HepG2 (cell line): ENCODE measurements around the gene CHTF8. TPM values are rescaled to one million over a fixed set of nuclear protein-coding genes. Genes with fewer than 3 reads are reported as not detected.

Experiments
- CCAR2 ChIP-seq: fragments of 200-400 bp; formaldehyde crosslinking; optimal IDR thresholded peaks from 2 replicates; pipeline ENCODE3; 2018; ENCODE audit warnings: low read depth, mild to moderate bottlenecking, low read length, moderate library complexity
- EEA1 ChIP-seq: sonication (generic); formaldehyde crosslinking; IDR thresholded peaks from 2 replicates; pipeline ENCODE4 v1.5.1; 2020; ENCODE audit warnings: mild to moderate bottlenecking, missing genetic modification reagents, borderline replicate concordance
- HMG20B ChIP-seq: conservative IDR thresholded peaks from 2 replicates; pipeline ENCODE4 v1.6.1; 2016; ENCODE audit warnings: missing genetic modification reagents, missing compliant biosample characterization
- IKZF1 ChIP-seq: fragments of 450-650 bp; IDR thresholded peaks from 2 replicates; pipeline ENCODE4 v1.7.1; 2016
- MAFF ChIP-seq: IDR thresholded peaks from 2 replicates; pipeline ENCODE4 v1.6.1; 2011; ENCODE audit warnings: low read depth, low read length, improper control_type of control experiment
- MEIS1 ChIP-seq: sonication (generic); formaldehyde crosslinking; IDR thresholded peaks from 2 replicates; pipeline ENCODE4 v1.9.0; 2021; ENCODE audit warnings: mild to moderate bottlenecking, missing genetic modification reagents, moderate library complexity, borderline replicate concordance
- NFE2L2 ChIP-seq: fragments of 150-350 bp; IDR thresholded peaks from 2 replicates; pipeline ENCODE4 v1.6.1; 2014; ENCODE audit warnings: low read length
- POLR2AphosphoS2 ChIP-seq: IDR thresholded peaks from 2 replicates; pipeline ENCODE4 v1.6.1; 2011; ENCODE audit warnings: low read depth, low read length, improper control_type of control experiment
- RBM39 ChIP-seq: fragments of 200-400 bp; formaldehyde crosslinking; IDR thresholded peaks from one replicate; pipeline ENCODE4 v1.6.1; 2018; ENCODE audit warnings: antibody characterized with exemption, mild to moderate bottlenecking, low read depth, low read length; ENCODE audit not compliant: poor library complexity, severe bottlenecking
- SAP130 ChIP-seq: IDR thresholded peaks from 2 replicates; pipeline ENCODE4 v1.6.1; 2016; ENCODE audit warnings: low read depth
- THAP11 ChIP-seq: IDR thresholded peaks from 2 replicates; pipeline ENCODE4 v1.6.1; 2016; ENCODE audit warnings: missing biosample characterization, missing genetic modification reagents
- WIZ ChIP-seq: sonication (generic); formaldehyde crosslinking; IDR thresholded peaks from 2 replicates; pipeline ENCODE4 v1.5.1; 2020; ENCODE audit warnings: mild to moderate bottlenecking, missing genetic modification reagents
- ZNF282 ChIP-seq: fragments of 450-650 bp; IDR thresholded peaks from 2 replicates; pipeline ENCODE4 v1.6.1; 2018; ENCODE audit not compliant: partially characterized antibody
- ZNF333 ChIP-seq: sonication (generic); formaldehyde crosslinking; IDR thresholded peaks from 2 replicates; pipeline ENCODE4 v1.4.0; 2020; ENCODE audit warnings: mild to moderate bottlenecking, missing genetic modification reagents, borderline replicate concordance
- ZNF484 ChIP-seq: sonication (generic); formaldehyde crosslinking; IDR thresholded peaks from 2 replicates; pipeline ENCODE4 v1.5.1; 2020; ENCODE audit warnings: mild to moderate bottlenecking, low read depth, missing genetic modification reagents, borderline replicate concordance
- ZNF644 ChIP-seq: IDR thresholded peaks from 2 replicates; pipeline ENCODE4 v1.6.1; 2016; ENCODE audit warnings: low read depth
- polyA plus RNA-seq, 8 experiments: library from polyadenylated mRNA; depleted of rRNA in 3 of 8; stranded (reverse) in 7 of 8; unstranded in 1 of 8; fragments of >200 nt; fragmentation: Illumina TruSeq in 4 of 8; extraction: Trizol in 4 of 8; gene quantifications; 2 replicates each; pipeline versions ENCODE4 v1.2.1 to v1.2.3, GENCODE V29; 2011 to 2016; ENCODE audit warnings: low read depth in 4 of 8, missing spikeins in 1 of 8, mixed read lengths in 1 of 8; ENCODE audit not compliant: insufficient read depth in 1 of 8
- total RNA-seq, 5 experiments: library from RNA; depleted of rRNA; stranded (reverse); fragments of >200 nt; fragmentation: Illumina TruSeq; extraction: Trizol; gene quantifications; 2 replicates each; pipeline ENCODE4 v1.2.3, GENCODE V29; 2016; ENCODE audit warnings: low read depth in 1 of 5
- TF ChIP-seq, protein P1 (sequence below): IDR thresholded peaks from 2 replicates; pipeline ENCODE4 v1.6.1; 2016; ENCODE audit warnings: low read depth, control low read depth
- TF ChIP-seq, protein P2 (sequence below): sonication (generic); formaldehyde crosslinking; IDR thresholded peaks from 2 replicates; pipeline ENCODE4 v1.4.0; 2020; ENCODE audit warnings: mild to moderate bottlenecking, missing genetic modification reagents
- TF ChIP-seq, protein P3 (sequence below): sonication (generic); formaldehyde crosslinking; IDR thresholded peaks from 2 replicates; pipeline ENCODE4 v1.8.1; 2023; ENCODE audit warnings: mild to moderate bottlenecking, moderate library complexity, missing genetic modification reagents
- TF ChIP-seq, protein P4 (sequence below): sonication (generic); formaldehyde crosslinking; conservative IDR thresholded peaks from 2 replicates; pipeline ENCODE4 v1.4.0; 2020; ENCODE audit warnings: missing genetic modification reagents
- TF ChIP-seq, protein P5 (sequence below): sonication (generic); formaldehyde crosslinking; IDR thresholded peaks from 2 replicates; pipeline ENCODE4 v1.4.0; 2020; ENCODE audit warnings: missing genetic modification reagents, borderline replicate concordance

The CHTF8 gene
- total and polyA plus RNA-seq, 2 of the 13 experiments (the other 11 are each of a cell fraction or from before 2014, with no cell fraction given), result 37.2 to 67.5 TPM

DNA sequence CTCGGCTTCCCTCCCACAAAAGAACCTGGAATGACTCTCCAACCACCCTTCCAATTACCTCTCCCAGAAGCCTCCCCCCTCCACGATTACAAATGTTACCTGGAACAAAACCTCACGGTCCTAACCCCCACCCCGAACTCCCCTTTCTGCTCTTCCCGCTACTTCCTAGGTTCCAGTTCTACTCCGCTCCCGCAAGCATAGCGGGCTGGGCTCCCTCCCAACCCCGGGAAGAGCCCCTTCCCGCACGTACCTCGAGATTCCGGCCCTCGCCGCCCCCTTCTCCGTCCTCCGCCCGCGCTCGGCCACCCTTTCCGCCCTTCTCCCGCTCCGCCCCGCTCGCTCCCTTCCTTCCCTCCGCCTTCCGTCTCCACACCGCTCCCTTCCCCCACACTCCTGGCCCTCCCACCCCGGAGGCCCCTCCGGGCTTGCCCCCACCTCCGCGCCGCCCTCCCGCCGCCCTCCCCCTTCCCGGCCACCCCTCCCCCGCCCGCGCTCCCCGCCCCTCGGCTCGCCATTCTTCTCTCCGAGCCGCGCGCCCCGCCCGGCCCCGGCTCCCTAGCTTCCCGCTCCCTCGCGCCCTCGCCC, 457 bp downstream of the CHTF8 start (continued):
- TF ChIP-seq, protein P1, sequence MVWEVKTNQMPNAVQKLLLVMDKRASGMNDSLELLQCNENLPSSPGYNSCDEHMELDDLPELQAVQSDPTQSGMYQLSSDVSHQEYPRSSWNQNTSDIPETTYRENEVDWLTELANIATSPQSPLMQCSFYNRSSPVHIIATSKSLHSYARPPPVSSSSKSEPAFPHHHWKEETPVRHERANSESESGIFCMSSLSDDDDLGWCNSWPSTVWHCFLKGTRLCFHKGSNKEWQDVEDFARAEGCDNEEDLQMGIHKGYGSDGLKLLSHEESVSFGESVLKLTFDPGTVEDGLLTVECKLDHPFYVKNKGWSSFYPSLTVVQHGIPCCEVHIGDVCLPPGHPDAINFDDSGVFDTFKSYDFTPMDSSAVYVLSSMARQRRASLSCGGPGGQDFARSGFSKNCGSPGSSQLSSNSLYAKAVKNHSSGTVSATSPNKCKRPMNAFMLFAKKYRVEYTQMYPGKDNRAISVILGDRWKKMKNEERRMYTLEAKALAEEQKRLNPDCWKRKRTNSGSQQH, result no peak
- TF ChIP-seq SAP130 (CRISPR knock-in tag) (no peak), ZNF484 (CRISPR knock-in tag) (no peak), EEA1 (CRISPR knock-in tag) (0 out of 2 replicates have a peak, but pooled peaks have one; percentile 71), MAFF (no peak), WIZ (CRISPR knock-in tag) (no peak), ZNF644 (CRISPR knock-in tag) (no peak), RBM39 (no peak), THAP11 (CRISPR knock-in tag) (no peak; the same call in 1 of the 2 replicates), ZNF282 (peak; percentile 100), CCAR2 (no peak), HMG20B (CRISPR knock-in tag) (no peak), MEIS1 (CRISPR knock-in tag) (no peak), IKZF1 (no peak), POLR2AphosphoS2 (0 out of 2 replicates have a peak, but pooled peaks have one; percentile 6), ZNF333 (CRISPR knock-in tag) (no peak), NFE2L2 (no peak)
- TF ChIP-seq, protein P2, sequence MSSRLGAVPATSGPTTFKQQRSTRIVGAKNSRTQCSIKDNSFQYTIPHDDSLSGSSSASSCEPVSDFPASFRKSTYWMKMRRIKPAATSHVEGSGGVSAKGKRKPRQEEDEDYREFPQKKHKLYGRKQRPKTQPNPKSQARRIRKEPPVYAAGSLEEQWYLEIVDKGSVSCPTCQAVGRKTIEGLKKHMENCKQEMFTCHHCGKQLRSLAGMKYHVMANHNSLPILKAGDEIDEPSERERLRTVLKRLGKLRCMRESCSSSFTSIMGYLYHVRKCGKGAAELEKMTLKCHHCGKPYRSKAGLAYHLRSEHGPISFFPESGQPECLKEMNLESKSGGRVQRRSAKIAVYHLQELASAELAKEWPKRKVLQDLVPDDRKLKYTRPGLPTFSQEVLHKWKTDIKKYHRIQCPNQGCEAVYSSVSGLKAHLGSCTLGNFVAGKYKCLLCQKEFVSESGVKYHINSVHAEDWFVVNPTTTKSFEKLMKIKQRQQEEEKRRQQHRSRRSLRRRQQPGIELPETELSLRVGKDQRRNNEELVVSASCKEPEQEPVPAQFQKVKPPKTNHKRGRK (CRISPR knock-in tag), result no peak
- TF ChIP-seq, protein P3, sequence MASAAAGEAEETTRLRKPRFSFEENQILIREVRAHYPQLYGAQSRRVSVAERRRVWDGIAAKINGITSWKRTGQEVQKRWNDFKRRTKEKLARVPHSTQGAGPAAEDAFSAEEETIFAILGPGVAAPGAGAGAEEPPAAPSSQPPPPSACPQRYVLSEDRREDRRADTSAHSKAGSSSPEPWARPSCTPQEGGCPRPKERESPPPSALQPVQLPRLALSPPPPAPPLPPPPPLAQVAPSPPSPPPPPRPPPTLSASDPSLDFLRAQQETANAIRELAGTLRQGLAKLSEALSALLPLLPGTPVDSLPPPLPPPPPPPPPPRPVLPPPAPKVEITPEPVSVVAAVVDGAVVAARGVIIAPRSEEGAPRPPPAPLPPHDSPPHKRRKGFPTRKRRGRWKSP (CRISPR knock-in tag), result no peak
- TF ChIP-seq, protein P4, sequence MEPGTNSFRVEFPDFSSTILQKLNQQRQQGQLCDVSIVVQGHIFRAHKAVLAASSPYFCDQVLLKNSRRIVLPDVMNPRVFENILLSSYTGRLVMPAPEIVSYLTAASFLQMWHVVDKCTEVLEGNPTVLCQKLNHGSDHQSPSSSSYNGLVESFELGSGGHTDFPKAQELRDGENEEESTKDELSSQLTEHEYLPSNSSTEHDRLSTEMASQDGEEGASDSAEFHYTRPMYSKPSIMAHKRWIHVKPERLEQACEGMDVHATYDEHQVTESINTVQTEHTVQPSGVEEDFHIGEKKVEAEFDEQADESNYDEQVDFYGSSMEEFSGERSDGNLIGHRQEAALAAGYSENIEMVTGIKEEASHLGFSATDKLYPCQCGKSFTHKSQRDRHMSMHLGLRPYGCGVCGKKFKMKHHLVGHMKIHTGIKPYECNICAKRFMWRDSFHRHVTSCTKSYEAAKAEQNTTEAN (CRISPR knock-in tag), result no peak
- TF ChIP-seq, protein P5, sequence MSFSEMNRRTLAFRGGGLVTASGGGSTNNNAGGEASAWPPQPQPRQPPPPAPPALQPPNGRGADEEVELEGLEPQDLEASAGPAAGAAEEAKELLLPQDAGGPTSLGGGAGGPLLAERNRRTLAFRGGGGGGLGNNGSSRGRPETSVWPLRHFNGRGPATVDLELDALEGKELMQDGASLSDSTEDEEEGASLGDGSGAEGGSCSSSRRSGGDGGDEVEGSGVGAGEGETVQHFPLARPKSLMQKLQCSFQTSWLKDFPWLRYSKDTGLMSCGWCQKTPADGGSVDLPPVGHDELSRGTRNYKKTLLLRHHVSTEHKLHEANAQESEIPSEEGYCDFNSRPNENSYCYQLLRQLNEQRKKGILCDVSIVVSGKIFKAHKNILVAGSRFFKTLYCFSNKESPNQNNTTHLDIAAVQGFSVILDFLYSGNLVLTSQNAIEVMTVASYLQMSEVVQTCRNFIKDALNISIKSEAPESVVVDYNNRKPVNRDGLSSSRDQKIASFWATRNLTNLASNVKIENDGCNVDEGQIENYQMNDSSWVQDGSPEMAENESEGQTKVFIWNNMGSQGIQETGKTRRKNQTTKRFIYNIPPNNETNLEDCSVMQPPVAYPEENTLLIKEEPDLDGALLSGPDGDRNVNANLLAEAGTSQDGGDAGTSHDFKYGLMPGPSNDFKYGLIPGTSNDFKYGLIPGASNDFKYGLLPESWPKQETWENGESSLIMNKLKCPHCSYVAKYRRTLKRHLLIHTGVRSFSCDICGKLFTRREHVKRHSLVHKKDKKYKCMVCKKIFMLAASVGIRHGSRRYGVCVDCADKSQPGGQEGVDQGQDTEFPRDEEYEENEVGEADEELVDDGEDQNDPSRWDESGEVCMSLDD, result no peak
